MM.1S (cell line): ENCODE measurements around the gene C11orf21.

ENCODE experiments used
- DNase-seq: peaks from one replicate; pipeline ENCODE4 v3.0.0-alpha.2; 2015
- H2AFZ ChIP-seq: fragments of 300-600 bp; sonication (generic); 2 replicates; pipeline ENCODE4 v1.6.0; 2016; ENCODE audit warnings: antibody characterized with exemption, low read length
- H3F3A ChIP-seq: fragments of 300-600 bp; sonication (generic); 2 replicates; pipeline ENCODE4 v1.6.1; 2016; ENCODE audit warnings: mild to moderate bottlenecking, antibody characterized with exemption, low read length, moderate library complexity, mixed read lengths; ENCODE audit not compliant: insufficient read depth
- H3K27ac ChIP-seq: fragments of 300-600 bp; sonication (generic); 2 replicates; pipeline ENCODE4 v1.5.1; 2016; ENCODE audit warnings: mild to moderate bottlenecking, low read length
- H3K27me3 ChIP-seq: fragments of 300-600 bp; sonication (generic); replicated peaks from 2 replicates; pipeline ENCODE4 v1.6.0; 2016; ENCODE audit warnings: low read length; ENCODE audit not compliant: insufficient read depth
- H3K36me3 ChIP-seq: fragments of 300-600 bp; sonication (generic); replicated peaks from 2 replicates; pipeline ENCODE4 v1.6.1; 2016; ENCODE audit warnings: mild to moderate bottlenecking, low read length, mixed read lengths; ENCODE audit not compliant: insufficient read depth
- H3K4me1 ChIP-seq: fragments of 300-600 bp; sonication (generic); 2 replicates; pipeline ENCODE4 v1.6.1; 2016; ENCODE audit warnings: low read length, mixed read lengths
- H3K4me2 ChIP-seq: fragments of 300-600 bp; sonication (generic); 2 replicates; pipeline ENCODE4 v1.6.0; 2016; ENCODE audit warnings: low read depth, low read length
- H3K4me3 ChIP-seq: fragments of 300-600 bp; sonication (generic); 2 replicates; pipeline ENCODE4 v1.5.1; 2016; ENCODE audit warnings: low read length, mixed read lengths
- H3K79me2 ChIP-seq: fragments of 300-600 bp; sonication (generic); 2 replicates; pipeline ENCODE4 v1.6.1; 2016; ENCODE audit warnings: mixed run types, low read length, mixed read lengths
- H3K9ac ChIP-seq: fragments of 300-600 bp; sonication (generic); 2 replicates; pipeline ENCODE4 v1.6.1; 2016; ENCODE audit warnings: low read length, mixed read lengths
- H3K9me2 ChIP-seq: fragments of 300-600 bp; sonication (generic); replicated peaks from 2 replicates; pipeline ENCODE4 v1.6.1; 2016; ENCODE audit warnings: mild to moderate bottlenecking, low read length, mixed read lengths; ENCODE audit not compliant: insufficient read depth
- H3K9me3 ChIP-seq: fragments of 300-600 bp; sonication (generic); replicated peaks from 2 replicates; pipeline ENCODE4 v1.6.1; 2016; ENCODE audit warnings: mild to moderate bottlenecking, low read length, mixed read lengths; ENCODE audit not compliant: insufficient read depth
- H4K20me1 ChIP-seq: fragments of 300-600 bp; sonication (generic); 2 replicates; pipeline ENCODE4 v1.6.1; 2016; ENCODE audit warnings: mild to moderate bottlenecking, low read length, moderate library complexity, mixed read lengths; ENCODE audit not compliant: insufficient read depth
- CTCF ChIP-seq: fragments of 300-600 bp; sonication (generic); IDR thresholded peaks from 2 replicates; pipeline ENCODE4 v1.5.1; 2016; ENCODE audit warnings: antibody characterized with exemption, low read length, mixed read lengths
- EZH2 ChIP-seq: fragments of 300-600 bp; sonication (generic); optimal IDR thresholded peaks from 2 replicates; pipeline ENCODE3; 2017; ENCODE audit warnings: low read depth, mild to moderate bottlenecking, antibody characterized with exemption, low read length, mixed read lengths
- EZH2phosphoT487 ChIP-seq: fragments of 300-600 bp; sonication (generic); IDR thresholded peaks from 2 replicates; pipeline ENCODE4 v1.6.1; 2018; ENCODE audit warnings: antibody characterized with exemption, low read length

The C11orf21 gene

GRCh38 chr11:2295971-2296912 is 5.5 kb downstream of the C11orf21 start:
- Histone ChIP-seq H3K27ac (no peak overlapping the region), H3K4me1 (no peaks in the 10 kb centered on the region), H3K4me2 (no peak overlapping the region), H3K9ac (no peak overlapping the region), H3K9me2 (no peaks in the 10 kb centered on the region), H3K4me3 (no peak overlapping the region), H3K9me3 (no peaks in the 10 kb centered on the region), H2AFZ (no peak overlapping the region), H3K27me3 (peaks cover 84% of the 10 kb centered on the region), H3K79me2 (no peaks in the 10 kb centered on the region), H3F3A (no peaks in the 10 kb centered on the region), H3K36me3 (no peaks in the 10 kb centered on the region), H4K20me1 (no peaks in the 10 kb centered on the region)
- DNase-seq: no peak
- TF ChIP-seq CTCF (no peak), EZH2 (no peak), EZH2phosphoT487 (no peak)

- Histone ChIP-seq H3K4me3 (no peak overlapping the region), H3K27me3 (peaks cover 83% of the 10 kb centered on the region), H3K36me3 (no peaks in the 10 kb centered on the region), H3K9ac (no peak overlapping the region), H3K4me1 (no peaks in the 10 kb centered on the region), H2AFZ (no peak overlapping the region), H4K20me1 (no peaks in the 10 kb centered on the region), H3K4me2 (no peak overlapping the region), H3K79me2 (no peaks in the 10 kb centered on the region), H3K27ac (no peak overlapping the region), H3F3A (no peaks in the 10 kb centered on the region), H3K9me2 (no peaks in the 10 kb centered on the region), H3K9me3 (no peaks in the 10 kb centered on the region)
- no peak for DNase-seq
- TF ChIP-seq EZH2phosphoT487: no peak
- TF ChIP-seq EZH2: no peak
- TF ChIP-seq CTCF: no peak
Measured at GRCh38 chr11:2294926-2295290, 6.8 kb downstream of the C11orf21 start.

- no peak overlapping the region for H3K4me2 ChIP-seq
- no peak for DNase-seq
- no peak overlapping the region for H3K4me3 ChIP-seq
- H3F3A ChIP-seq: no peaks in the 10 kb centered on the region
- no peaks in the 10 kb centered on the region for H3K9me3 ChIP-seq
- TF ChIP-seq EZH2 (no peak), CTCF (no peak), EZH2phosphoT487 (no peak)
- H3K79me2 ChIP-seq: no peaks in the 10 kb centered on the region
- H3K9ac ChIP-seq: no peak overlapping the region
- no peak overlapping the region for H3K27ac ChIP-seq
- H4K20me1 ChIP-seq: no peaks in the 10 kb centered on the region
- no peaks in the 10 kb centered on the region for H3K4me1 ChIP-seq
- no peak overlapping the region for H2AFZ ChIP-seq
- H3K36me3 ChIP-seq: no peaks in the 10 kb centered on the region
- H3K27me3 ChIP-seq: peaks cover 85% of the 10 kb centered on the region
- H3K9me2 ChIP-seq: no peaks in the 10 kb centered on the region
Measured at GRCh38 chr11:2293984-2294925, 7.5 kb downstream of the C11orf21 start.
